ENCODE results near the gene OR10D3.
A peak's percentile ranks its signal among the peaks of the same experiment; 100 is the strongest.

Gene OR10D3

GRCh38 chr11:124195189-124195734, 12.1 kb downstream of the OR10D3 start:
- no peaks in the 10 kb centered on the region for H4K20me1 ChIP-seq (ENCODE audit: control insufficient read depth, insufficient read depth, low read depth, low read length)
- no peaks in the 10 kb centered on the region for H3K4me1 ChIP-seq (ENCODE audit: control insufficient read depth, low read length)
- no peaks in the 10 kb centered on the region for H3K79me2 ChIP-seq (ENCODE audit: control insufficient read depth, low read length)
- H3K4me2 ChIP-seq (ENCODE audit: low read length), result no peak overlapping the region
- H3K4me3 ChIP-seq (ENCODE audit: low read length), result no peak overlapping the region
- no peaks in the 10 kb centered on the region for H3K9me2 ChIP-seq (replicated peaks; ENCODE audit: control insufficient read depth, low read length)
- no peak overlapping the region for H3K27ac ChIP-seq (ENCODE audit: low read depth, low read length)
- H3K36me3 ChIP-seq (ENCODE audit: control insufficient read depth, low read length), result no peaks in the 10 kb centered on the region
- no peaks in the 10 kb centered on the region for H3F3A ChIP-seq (ENCODE audit: control insufficient read depth, insufficient read depth)
- TF ChIP-seq EZH2phosphoT487 (IDR thresholded peaks at IDR 0.05; ENCODE audit: borderline replicate concordance, low read length) (no peak), CTCF (IDR thresholded peaks at IDR 0.05; ENCODE audit: low read depth, low read length, poor library complexity, severe bottlenecking) (peak; percentile 89)
- no peaks in the 10 kb centered on the region for H3K9me3 ChIP-seq (ENCODE audit: control insufficient read depth, insufficient read depth, low read length)
- H3K27me3 ChIP-seq (ENCODE audit: control insufficient read depth, low read length), result no peaks in the 10 kb centered on the region; the same call in 1 of the 2 replicates

- H3K4me2 ChIP-seq (ENCODE audit: low read length), result no peak overlapping the region
- no peaks in the 10 kb centered on the region for H3K27me3 ChIP-seq (ENCODE audit: control insufficient read depth, low read length)
- H3K4me3 ChIP-seq (ENCODE audit: low read length), result no peak overlapping the region
- H3K36me3 ChIP-seq (ENCODE audit: control insufficient read depth, low read length), result no peaks in the 10 kb centered on the region
- H3K4me1 ChIP-seq (ENCODE audit: control insufficient read depth, low read length), result no peaks in the 10 kb centered on the region
- no peaks in the 10 kb centered on the region for H3K9me2 ChIP-seq (replicated peaks; ENCODE audit: control insufficient read depth, low read length)
- H3F3A ChIP-seq (ENCODE audit: control insufficient read depth, insufficient read depth), result no peaks in the 10 kb centered on the region
- TF ChIP-seq CTCF (IDR thresholded peaks at IDR 0.05; ENCODE audit: low read depth, low read length, poor library complexity, severe bottlenecking) (no peak), EZH2phosphoT487 (IDR thresholded peaks at IDR 0.05; ENCODE audit: borderline replicate concordance, low read length) (no peak)
- no peaks in the 10 kb centered on the region for H3K9me3 ChIP-seq (ENCODE audit: control insufficient read depth, insufficient read depth, low read length)
- H4K20me1 ChIP-seq (ENCODE audit: control insufficient read depth, insufficient read depth, low read depth, low read length), result no peaks in the 10 kb centered on the region
- H3K27ac ChIP-seq (ENCODE audit: low read depth, low read length), result no peak overlapping the region
- no peaks in the 10 kb centered on the region for H3K79me2 ChIP-seq (ENCODE audit: control insufficient read depth, low read length)
Observed at GRCh38 chr11:124197999-124198398, 14.9 kb downstream of the OR10D3 start.

DNA sequence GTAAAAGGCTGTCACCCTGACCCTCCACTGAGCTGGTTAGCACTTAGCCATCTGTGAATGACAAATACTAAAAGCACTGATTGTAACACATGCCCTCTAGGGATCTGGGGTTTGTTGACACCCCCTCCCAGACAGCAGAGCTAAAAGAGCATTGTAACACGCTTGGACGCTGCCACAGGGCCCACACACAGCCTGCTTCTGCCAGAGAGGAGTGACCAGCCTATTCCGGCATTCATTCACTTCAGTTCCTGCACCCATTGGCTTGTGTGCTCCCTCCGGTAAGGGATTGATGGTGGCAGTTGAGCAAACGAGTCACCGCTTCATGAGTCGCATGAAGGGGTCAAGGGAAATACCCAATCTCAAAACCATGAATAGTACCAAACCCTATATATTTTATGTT, 15.8 kb downstream of the OR10D3 start:
- Histone ChIP-seq H3K36me3 (ENCODE audit: control insufficient read depth, low read length) (no peaks in the 10 kb centered on the region), H3K9me3 (ENCODE audit: control insufficient read depth, insufficient read depth, low read length) (no peaks in the 10 kb centered on the region), H3K27me3 (ENCODE audit: control insufficient read depth, low read length) (no peaks in the 10 kb centered on the region), H3K79me2 (ENCODE audit: control insufficient read depth, low read length) (no peaks in the 10 kb centered on the region), H4K20me1 (ENCODE audit: control insufficient read depth, insufficient read depth, low read depth, low read length) (no peaks in the 10 kb centered on the region), H3F3A (ENCODE audit: control insufficient read depth, insufficient read depth) (no peaks in the 10 kb centered on the region), H3K4me1 (ENCODE audit: control insufficient read depth, low read length) (no peaks in the 10 kb centered on the region), H3K27ac (ENCODE audit: low read depth, low read length) (no peak overlapping the region), H3K9me2 (replicated peaks; ENCODE audit: control insufficient read depth, low read length) (no peaks in the 10 kb centered on the region), H3K4me2 (ENCODE audit: low read length) (no peak overlapping the region), H3K4me3 (ENCODE audit: low read length) (no peak overlapping the region)
- TF ChIP-seq EZH2phosphoT487 (IDR thresholded peaks at IDR 0.05; ENCODE audit: borderline replicate concordance, low read length) (no peak), CTCF (IDR thresholded peaks at IDR 0.05; ENCODE audit: low read depth, low read length, poor library complexity, severe bottlenecking) (no peak)

Measured in DOHH2 (cell line).